ENCODE data around the gene COL25A1.

COL25A1 gene

GRCh38 chr4:108775921-108776320 is 526.5 kb downstream of the COL25A1 start:
- DNase-seq (ENCODE audit: low spot score): no peak
- TF ChIP-seq CTCF (IDR thresholded peaks at IDR 0.05; ENCODE audit: extremely low read depth, missing control alignments): no peak

- no peak for DNase-seq (ENCODE audit: low spot score)
- no peak for TF ChIP-seq CTCF (IDR thresholded peaks at IDR 0.05; ENCODE audit: extremely low read depth, missing control alignments)
These were observed 527.5 kb downstream of the COL25A1 start for GRCh38 chr4:108774809-108775530.

GRCh38 chr4:108772402-108772801 is 530.1 kb downstream of the COL25A1 start:
- TF ChIP-seq CTCF (IDR thresholded peaks at IDR 0.05; ENCODE audit: extremely low read depth, missing control alignments): no peak
- DNase-seq (ENCODE audit: low spot score): no peak

GRCh38 chr4:108766058-108766457 is 536.4 kb downstream of the COL25A1 start:
- no peak for TF ChIP-seq CTCF (IDR thresholded peaks at IDR 0.05; ENCODE audit: extremely low read depth, missing control alignments)
- DNase-seq (ENCODE audit: low spot score): no peak

- no peak for DNase-seq (ENCODE audit: low spot score)
- no peak for TF ChIP-seq CTCF (IDR thresholded peaks at IDR 0.05; ENCODE audit: extremely low read depth, missing control alignments)
These were observed 538.5 kb downstream of the COL25A1 start for GRCh38 chr4:108763986-108764385.

GRCh38 chr4:108763226-108763593 is 539.2 kb downstream of the COL25A1 start:
- TF ChIP-seq CTCF (IDR thresholded peaks at IDR 0.05; ENCODE audit: extremely low read depth, missing control alignments): no peak
- peak; percentile 18 for DNase-seq (ENCODE audit: low spot score)

GRCh38 chr4:108762559-108763225 is 539.8 kb downstream of the COL25A1 start, which contains the start of gene ETNPPL:
Gene ETNPPL (minus strand): TSS chr4:108763053. CDS start chr4:108762898, 155 bp downstream.
- DNase-seq (ENCODE audit: low spot score): peak; percentile 25
- TF ChIP-seq CTCF (IDR thresholded peaks at IDR 0.05; ENCODE audit: extremely low read depth, missing control alignments): no peak
